KOPT-K1 (cell line): ENCODE data around the gene PTPN14.
A peak's percentile ranks its signal among the peaks of the same experiment; 100 is the strongest.

Experiments used
- H3K27ac ChIP-seq: fragments of 200-600 bp; sonication (generic); 2 replicates; pipeline ENCODE4 v1.5.1; 2016; ENCODE audit warnings: antibody characterized with exemption, mild to moderate bottlenecking, low read depth, low read length; ENCODE audit not compliant: poor library complexity, severe bottlenecking
- H3K36me3 ChIP-seq: fragments of 200-600 bp; sonication (generic); 2 replicates; pipeline ENCODE4 v1.5.1; 2017; ENCODE audit warnings: antibody characterized with exemption, mild to moderate bottlenecking, low read length, moderate library complexity; ENCODE audit not compliant: insufficient read depth
- H3K9me3 ChIP-seq: fragments of 200-600 bp; sonication (generic); 2 replicates; pipeline ENCODE4 v1.5.1; 2017; ENCODE audit warnings: antibody characterized with exemption, low read length, mild to moderate bottlenecking; ENCODE audit not compliant: insufficient read depth, poor library complexity, severe bottlenecking

Gene PTPN14

GRCh38 chr1:214574598-214575411, 23.4 kb upstream of the PTPN14 start:
- Histone ChIP-seq H3K9me3 (peaks cover 17% of the 10 kb centered on the region), H3K36me3 (no peaks in the 10 kb centered on the region), H3K27ac (no peak overlapping the region)

GRCh38 chr1:214573386-214574318, 22.2 kb upstream of the PTPN14 start:
- Histone ChIP-seq H3K36me3 (no peaks in the 10 kb centered on the region), H3K27ac (no peak overlapping the region), H3K9me3 (peaks cover 17% of the 10 kb centered on the region)

DNA sequence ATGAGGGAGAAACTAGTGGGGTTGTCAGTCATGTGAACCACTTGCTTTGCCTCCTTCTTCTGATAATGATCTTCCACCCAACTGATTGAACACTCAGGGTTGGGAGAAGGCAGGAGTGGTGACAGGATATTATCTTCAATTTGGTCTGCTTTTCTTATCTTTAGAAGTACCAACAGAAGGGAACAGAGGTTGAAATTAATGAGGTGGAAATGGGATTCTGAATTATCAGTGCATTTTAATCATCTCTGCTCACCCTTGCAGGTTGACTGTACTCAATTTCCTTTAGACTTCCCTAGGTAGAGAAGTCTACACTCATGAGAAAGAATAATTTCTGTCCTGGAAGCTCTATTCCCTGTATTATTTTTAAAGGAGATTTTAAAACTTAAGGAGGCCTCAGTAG, 19.9 kb upstream of the PTPN14 start:
- Histone ChIP-seq H3K27ac (no peak overlapping the region), H3K9me3 (peaks cover 7% of the 10 kb centered on the region), H3K36me3 (no peaks in the 10 kb centered on the region)

DNA sequence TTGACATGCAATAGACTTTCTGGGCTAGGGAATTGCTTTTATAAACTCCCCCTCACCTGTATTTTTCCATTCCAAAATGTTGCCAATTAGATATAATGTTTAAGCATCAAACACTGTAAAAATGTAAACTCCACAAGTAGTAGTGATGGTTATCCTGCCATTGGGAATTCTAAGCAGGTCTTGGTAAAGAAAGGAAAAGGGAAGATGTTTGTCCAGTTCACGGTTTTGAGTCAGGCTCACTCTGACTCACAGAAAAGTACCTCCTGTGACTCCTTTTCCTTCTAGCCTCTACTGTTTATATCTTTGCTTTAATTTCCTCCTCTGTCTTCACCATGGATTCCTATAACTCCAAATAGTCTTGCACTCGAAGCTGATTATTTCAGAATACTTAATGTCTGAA, 19.0 kb upstream of the PTPN14 start:
- no peaks in the 10 kb centered on the region for H3K9me3 ChIP-seq
- H3K27ac ChIP-seq, result no peak overlapping the region
- H3K36me3 ChIP-seq, result no peaks in the 10 kb centered on the region

DNA sequence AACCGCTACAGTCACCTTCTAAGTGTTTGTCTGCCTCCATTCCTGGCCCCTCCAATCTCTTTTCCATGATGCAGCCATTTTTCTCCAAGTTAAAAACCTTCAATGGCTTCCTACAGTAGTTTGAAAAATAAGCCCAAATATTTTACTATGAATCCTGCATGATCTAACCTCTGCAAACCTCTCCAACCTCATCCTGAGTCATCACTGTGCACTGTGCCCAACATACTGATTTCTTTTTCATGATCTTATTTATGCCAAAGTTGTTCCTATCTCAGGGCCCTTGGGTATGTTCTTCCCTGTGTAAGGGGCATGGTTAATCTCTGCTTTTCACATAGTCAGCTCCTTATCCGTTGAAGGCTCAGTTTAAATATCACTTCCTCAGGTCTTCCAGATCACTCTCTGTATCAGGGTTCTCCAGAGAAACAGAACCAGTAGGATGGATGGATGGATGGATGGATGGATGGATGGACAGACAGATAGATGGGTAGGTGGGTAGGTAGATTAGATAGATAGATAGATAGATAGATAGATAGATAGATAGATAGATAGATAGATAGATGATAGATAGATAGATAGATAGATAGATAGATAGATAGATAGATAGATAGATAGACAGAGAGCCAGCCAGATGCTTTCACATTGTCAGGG, 18.1 kb upstream of the PTPN14 start:
- no peaks in the 10 kb centered on the region for H3K36me3 ChIP-seq
- H3K9me3 ChIP-seq, result no peaks in the 10 kb centered on the region
- no peak overlapping the region for H3K27ac ChIP-seq

DNA sequence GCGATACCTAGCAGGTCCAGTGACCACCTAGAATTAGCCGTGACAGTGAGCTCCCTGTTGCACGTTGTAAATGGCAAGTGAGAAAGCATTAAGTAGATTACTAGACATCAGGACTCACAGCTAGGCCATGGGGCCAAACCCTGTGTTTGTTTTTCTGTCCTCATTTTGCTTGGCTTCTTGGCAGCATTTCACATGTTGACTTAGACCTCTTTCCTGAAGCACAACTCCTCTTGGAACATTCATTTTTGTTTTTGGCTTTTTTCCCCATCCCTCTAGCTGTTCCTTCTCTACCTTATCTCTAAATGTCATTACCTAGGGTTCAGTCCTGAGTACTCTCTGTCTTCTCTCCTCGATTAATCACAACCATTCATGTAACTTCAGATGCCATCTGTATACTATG, 16.9 kb upstream of the PTPN14 start:
- Histone ChIP-seq H3K9me3 (no peaks in the 10 kb centered on the region), H3K36me3 (no peaks in the 10 kb centered on the region), H3K27ac (no peak overlapping the region)

- Histone ChIP-seq H3K27ac (no peak overlapping the region), H3K36me3 (no peaks in the 10 kb centered on the region)
Observed at GRCh38 chr1:214567481-214567980, 16.1 kb upstream of the PTPN14 start.

GRCh38 chr1:214566158-214567104, 15.0 kb upstream of the PTPN14 start:
- Histone ChIP-seq H3K9me3 (no peaks in the 10 kb centered on the region), H3K36me3 (no peaks in the 10 kb centered on the region), H3K27ac (no peak overlapping the region)

More at GRCh38 chr1:214567481-214567980, 16.1 kb upstream of the PTPN14 start:
- no peaks in the 10 kb centered on the region for H3K9me3 ChIP-seq

DNA sequence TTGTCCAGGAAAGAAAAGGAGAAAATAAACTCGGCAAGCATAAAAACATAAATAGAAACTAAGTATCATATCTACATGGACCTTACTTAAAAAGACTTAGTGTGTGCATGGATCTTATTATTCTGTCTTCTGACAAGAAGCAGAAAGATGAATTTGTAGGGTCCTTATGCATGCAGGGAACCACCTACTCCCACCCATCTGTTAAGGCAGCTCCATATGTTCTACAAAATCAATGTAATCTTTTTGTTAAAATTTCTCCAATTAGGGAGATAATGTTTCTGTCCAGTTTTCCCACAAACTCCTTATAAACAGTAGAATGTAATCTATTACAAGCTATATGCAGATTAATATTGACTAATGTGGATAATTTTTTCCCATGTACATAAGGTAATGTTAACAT, 13.9 kb upstream of the PTPN14 start:
- H3K27ac ChIP-seq, result no peak overlapping the region

GRCh38 chr1:214563881-214564280, 12.5 kb upstream of the PTPN14 start:
- H3K27ac ChIP-seq, result no peak overlapping the region
- no peaks in the 10 kb centered on the region for H3K36me3 ChIP-seq

More for the DNA sequence above, 13.9 kb upstream of the PTPN14 start:
- H3K36me3 ChIP-seq, result no peaks in the 10 kb centered on the region
- no peaks in the 10 kb centered on the region for H3K9me3 ChIP-seq

GRCh38 chr1:214557952-214558735, 6.7 kb upstream of the PTPN14 start:
- H3K9me3 ChIP-seq, result no peaks in the 10 kb centered on the region
- H3K27ac ChIP-seq, result no peak overlapping the region
- no peaks in the 10 kb centered on the region for H3K36me3 ChIP-seq

More at GRCh38 chr1:214563881-214564280, 12.5 kb upstream of the PTPN14 start:
- H3K9me3 ChIP-seq, result no peaks in the 10 kb centered on the region

- no peaks in the 10 kb centered on the region for H3K9me3 ChIP-seq
- no peak overlapping the region for H3K27ac ChIP-seq
- no peaks in the 10 kb centered on the region for H3K36me3 ChIP-seq
Observed at GRCh38 chr1:214553142-214553710, 1.8 kb upstream of the PTPN14 start.

DNA sequence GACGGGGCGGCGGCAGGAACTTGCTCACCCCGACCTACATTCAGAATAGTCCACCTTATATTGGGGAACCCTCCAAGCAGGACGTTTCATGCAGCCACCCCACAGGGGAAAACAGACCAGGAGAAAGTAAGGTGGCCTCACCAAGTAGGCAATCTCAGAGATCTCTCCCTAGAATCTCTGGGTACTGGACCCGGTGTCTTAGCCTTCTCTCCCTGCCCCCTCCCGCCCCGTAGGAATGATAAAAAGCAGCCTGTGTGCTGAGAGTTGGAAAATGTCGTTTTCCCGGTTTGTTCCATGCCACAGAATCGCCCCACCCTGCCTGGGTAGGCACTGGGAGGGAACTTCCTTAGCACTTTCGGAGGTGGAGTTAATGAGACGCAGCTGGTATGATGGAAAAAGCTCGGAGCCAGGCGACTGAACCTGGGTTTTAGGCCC, 789 bp upstream of the PTPN14 start:
- H3K27ac ChIP-seq, result peak overlapping the region; percentile 36
- H3K36me3 ChIP-seq, result no peaks in the 10 kb centered on the region

More for the DNA sequence above, 789 bp upstream of the PTPN14 start:
- no peaks in the 10 kb centered on the region for H3K9me3 ChIP-seq
